ACHN (cell line): ENCODE results near the gene STX10.
A peak's percentile ranks its signal among the peaks of the same experiment; 100 is the strongest.

Experiments used
- DNase-seq: peaks from one replicate; pipeline ENCODE4 v3.0.0-alpha.2; 2015
- in situ Hi-C: cut with HindIII; loops from 2 replicates; pipeline ENCODE4 v1.10.0; 2017; ENCODE audit warnings: low sequenced_read_pairs, low pct_ligation_motif_present, low pct_unique_long_range_greater_than_20kb

STX10 gene

GRCh38 chr19:13127811-13128575 is 22.2 kb downstream of the STX10 start:
- no peak for DNase-seq
- in situ Hi-C loops = no loop called here

- DNase-seq = no peak
- in situ Hi-C loops = no loop called here
These were observed 23.1 kb downstream of the STX10 start for GRCh38 chr19:13127051-13127450.

- in situ Hi-C loops = no loop called here
- DNase-seq = no peak
These were observed 26.9 kb downstream of the STX10 start for GRCh38 chr19:13122980-13123957.

- in situ Hi-C loops = no loop called here
These were observed 27.8 kb downstream of the STX10 start for GRCh38 chr19:13122275-13122878.

GRCh38 chr19:13121551-13122274 is 28.5 kb downstream of the STX10 start:
- in situ Hi-C loops = no loop called here
- no peak for DNase-seq

More at GRCh38 chr19:13122275-13122878, 27.8 kb downstream of the STX10 start:
- no peak for DNase-seq

GRCh38 chr19:13120817-13121216 is 29.4 kb downstream of the STX10 start:
- in situ Hi-C loops = no loop called here
- DNase-seq = no peak

- DNase-seq = no peak
- in situ Hi-C loops = no loop called here
These were observed 30.1 kb downstream of the STX10 start for GRCh38 chr19:13120031-13120430.

- in situ Hi-C loops = no loop called here
- DNase-seq = no peak
These were observed 30.5 kb downstream of the STX10 start for GRCh38 chr19:13119627-13120026.

GRCh38 chr19:13118424-13119193 is 31.6 kb downstream of the STX10 start:
- in situ Hi-C loops = no loop called here
- peak; percentile 43 for DNase-seq

- in situ Hi-C loops = no loop called here
- peak; percentile 87 for DNase-seq
These were observed 32.3 kb downstream of the STX10 start, which contains the start of gene NACC1 for GRCh38 chr19:13117772-13118423. Gene NACC1 (plus strand): TSS chr19:13118264. CDS start chr19:13135208, 16,944 bp downstream.

GRCh38 chr19:13117176-13117771 is 32.9 kb downstream of the STX10 start:
- DNase-seq = peak; percentile 32
- in situ Hi-C loops = no loop called here

GRCh38 chr19:13116282-13117175 is 33.6 kb downstream of the STX10 start, which contains the start of gene TRMT1:
Gene TRMT1 (minus strand): TSS chr19:13116740. CDS start chr19:13116399, 341 bp downstream.
- DNase-seq = peak; percentile 92
- in situ Hi-C loops = no loop called here

- in situ Hi-C loops = no loop called here
- no peak for DNase-seq
These were observed 34.3 kb downstream of the STX10 start for GRCh38 chr19:13115936-13116281.

- no peak for DNase-seq
- in situ Hi-C loops = no loop called here
These were observed 37.6 kb downstream of the STX10 start for GRCh38 chr19:13112555-13112954.

- DNase-seq = no peak
- in situ Hi-C loops = no loop called here
These were observed 40.0 kb downstream of the STX10 start for GRCh38 chr19:13110099-13110610.
